GM23338 (cell line): ENCODE data around the gene SLC25A39. TPM values are rescaled to one million over a fixed set of nuclear protein-coding genes. Genes with fewer than 3 reads are reported as not detected.

Source experiments
- ATAC-seq: fragments of 200-7000 bp; cut with Tn5 transposase; 3 replicates; pipeline ENCODE4 v1.9.1; 2020
- DNase-seq: peaks from one replicate; pipeline ENCODE4 v3.0.0-alpha.2; 2015; ENCODE audit warnings: low spot score
- H2AFZ ChIP-seq: fragments of 200-600 bp; sonication (generic); 2 replicates; pipeline ENCODE4 v1.8.0; 2016; ENCODE audit warnings: antibody characterized with exemption, mild to moderate bottlenecking, moderate library complexity
- H3F3A ChIP-seq: fragments of 200-600 bp; sonication (generic); replicated peaks from 2 replicates; pipeline ENCODE4 v1.8.0; 2017; ENCODE audit warnings: antibody characterized with exemption, mixed run types, low read depth
- H3K27ac ChIP-seq: fragments of 200-600 bp; sonication (generic); 2 replicates; pipeline ENCODE4 v1.6.1; 2016; ENCODE audit warnings: low read depth
- H3K27me3 ChIP-seq: fragments of 200-600 bp; sonication (generic); 2 replicates; pipeline ENCODE4 v1.8.0; 2016; ENCODE audit warnings: mild to moderate bottlenecking, mixed run types, moderate library complexity; ENCODE audit not compliant: insufficient read depth
- H3K36me3 ChIP-seq: fragments of 200-600 bp; sonication (generic); 2 replicates; pipeline ENCODE4 v1.8.0; 2016; ENCODE audit warnings: mild to moderate bottlenecking; ENCODE audit not compliant: insufficient read depth
- H3K4me1 ChIP-seq: fragments of 200-600 bp; sonication (generic); 2 replicates; pipeline ENCODE4 v1.8.0; 2016; ENCODE audit warnings: mild to moderate bottlenecking, moderate library complexity; ENCODE audit not compliant: insufficient read depth
- H3K4me2 ChIP-seq: fragments of 200-600 bp; sonication (generic); 2 replicates; pipeline ENCODE4 v1.7.1; 2017; ENCODE audit warnings: mixed run types
- H3K4me3 ChIP-seq: fragments of 200-600 bp; sonication (generic); 2 replicates; pipeline ENCODE4 v1.6.1; 2016; ENCODE audit warnings: mixed run types
- H3K79me2 ChIP-seq: fragments of 200-600 bp; sonication (generic); replicated peaks from 2 replicates; pipeline ENCODE4 v1.8.0; 2017; ENCODE audit warnings: mild to moderate bottlenecking; ENCODE audit not compliant: insufficient read depth
- H3K9me2 ChIP-seq: fragments of 200-600 bp; sonication (generic); 2 replicates; pipeline ENCODE4 v1.8.0; 2017; ENCODE audit not compliant: insufficient read depth
- H4K20me1 ChIP-seq: fragments of 200-600 bp; sonication (generic); replicated peaks from 2 replicates; pipeline ENCODE4 v1.8.0; 2017; ENCODE audit warnings: mild to moderate bottlenecking; ENCODE audit not compliant: insufficient read depth
- H3K27ac Mint-ChIP-seq: 2 replicates; pipeline ENCODE4 v1.8.0; 2020; ENCODE audit warnings: inconsistent platforms, mild to moderate bottlenecking, moderate library complexity, mixed read lengths
- H3K27me3 Mint-ChIP-seq: 3 replicates; pipeline ENCODE4 v1.8.0; 2022; ENCODE audit warnings: low read depth, mild to moderate bottlenecking, moderate library complexity, mixed read lengths, inconsistent platforms; ENCODE audit not compliant: insufficient read depth, poor library complexity
- H3K36me3 Mint-ChIP-seq: 3 replicates; pipeline ENCODE4 v1.8.0; 2021; ENCODE audit warnings: low read depth, mild to moderate bottlenecking, inconsistent platforms, moderate library complexity, mixed read lengths
- H3K4me1 Mint-ChIP-seq: 3 replicates; pipeline ENCODE4 v1.8.0; 2020; ENCODE audit warnings: mild to moderate bottlenecking, inconsistent platforms, mixed read lengths
- H3K4me3 Mint-ChIP-seq: 3 replicates; pipeline ENCODE4 v1.8.0; 2021; ENCODE audit warnings: moderate library complexity, mild to moderate bottlenecking, inconsistent platforms, mixed read lengths
- H3K9me3 Mint-ChIP-seq: 3 replicates; pipeline ENCODE4 v1.8.0; 2020; ENCODE audit warnings: moderate library complexity, mild to moderate bottlenecking, inconsistent platforms, mixed read lengths
- CREB1 ChIP-seq: fragments of 250-450 bp; sonication (Bioruptor Pico); IDR thresholded peaks from 2 replicates; pipeline ENCODE4 v1.5.0; 2020; ENCODE audit warnings: low read depth, mild to moderate bottlenecking, moderate library complexity
- CTCF ChIP-seq, 2 experiments: fragments of 200-600 bp in 1 of 2; sonication (generic) in 1 of 2; conservative IDR thresholded peaks; 2 replicates each; pipeline versions ENCODE4 v1.5.1 to v1.6.1; 2016 to 2017; ENCODE audit warnings: antibody characterized with exemption in 2 of 2, low read depth in 2 of 2, mild to moderate bottlenecking in 2 of 2, moderate library complexity in 1 of 2
- ETS1 ChIP-seq: IDR thresholded peaks from 2 replicates; pipeline ENCODE4 v1.6.1; 2016; ENCODE audit warnings: antibody characterized with exemption
- EZH2 ChIP-seq: fragments of 200-600 bp; sonication (generic); IDR thresholded peaks from one replicate; pipeline ENCODE4 v1.8.0; 2017; ENCODE audit warnings: antibody characterized with exemption, mild to moderate bottlenecking, low read depth; ENCODE audit not compliant: unreplicated experiment
- EZH2phosphoT487 ChIP-seq: fragments of 200-600 bp; sonication (generic); IDR thresholded peaks from one replicate; pipeline ENCODE4 v1.8.1; 2018; ENCODE audit warnings: antibody characterized with exemption; ENCODE audit not compliant: unreplicated experiment
- JUNB ChIP-seq: IDR thresholded peaks from one replicate; pipeline ENCODE4 v1.6.1; 2016; ENCODE audit warnings: antibody characterized with exemption; ENCODE audit not compliant: unreplicated experiment
- POLR2AphosphoS5 ChIP-seq: IDR thresholded peaks from 2 replicates; pipeline ENCODE4 v1.6.1; 2016; ENCODE audit warnings: antibody characterized with exemption, low read depth
- ZNF331 ChIP-seq: fragments of 250-450 bp; sonication (Bioruptor Pico); IDR thresholded peaks from 2 replicates; pipeline ENCODE4 v1.5.0; 2020; ENCODE audit warnings: low read depth, mild to moderate bottlenecking, moderate library complexity
- long read RNA-seq: library from polyadenylated mRNA; unstranded; transcript quantifications from one replicate; pipeline ENCODE4 v2.0.0, GENCODE V29; 2020; ENCODE audit not compliant: unreplicated experiment
- polyA plus RNA-seq: library from polyadenylated mRNA; unstranded; fragments of >200 nt; fragmentation: Nextera tagmentation; extraction: Ambion mirVana; gene quantifications from 2 replicates; pipeline ENCODE4 v1.2.1, GENCODE V29; 2016
- total RNA-seq: library from RNA; depleted of rRNA; stranded (reverse); fragments of >200 nt; shearing (Covaris generic); gene quantifications from 2 replicates; pipeline ENCODE4 v1.2.3, GENCODE V29; 2014; rRNA removed
- TF ChIP-seq, protein P1 (sequence below): fragments of 250-450 bp; sonication (Bioruptor Pico); IDR thresholded peaks from 2 replicates; pipeline ENCODE4 v1.5.0; 2020; ENCODE audit warnings: mild to moderate bottlenecking, moderate library complexity

Gene SLC25A39, protein sequence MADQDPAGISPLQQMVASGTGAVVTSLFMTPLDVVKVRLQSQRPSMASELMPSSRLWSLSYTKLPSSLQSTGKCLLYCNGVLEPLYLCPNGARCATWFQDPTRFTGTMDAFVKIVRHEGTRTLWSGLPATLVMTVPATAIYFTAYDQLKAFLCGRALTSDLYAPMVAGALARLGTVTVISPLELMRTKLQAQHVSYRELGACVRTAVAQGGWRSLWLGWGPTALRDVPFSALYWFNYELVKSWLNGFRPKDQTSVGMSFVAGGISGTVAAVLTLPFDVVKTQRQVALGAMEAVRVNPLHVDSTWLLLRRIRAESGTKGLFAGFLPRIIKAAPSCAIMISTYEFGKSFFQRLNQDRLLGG
- 157 and 184 TPM in 2 replicates for total RNA-seq
- polyA plus RNA-seq, result 202 and 215 TPM in 2 replicates
- long read RNA-seq, transcript SLC25A39-201 (12 exons, 1,607 nt), result major isoform, 179 of 283 reads
- long read RNA-seq, transcript SLC25A39-202 (12 exons, 1,565 nt), result minor isoform, 55 of 283 reads
- long read RNA-seq, transcript SLC25A39-203 (11 exons, 1,274 nt), result minor isoform, 5 of 283 reads
- long read RNA-seq, partial matches to known transcripts, result 7 of 283 reads
- long read RNA-seq, other reads (novel, unspliced or antisense), result 35 of 283 reads

- Histone ChIP-seq H3K9me2 (no peaks in the 10 kb centered on the region), H3K4me2 (peak within 1 kb of the TSS; percentile 92), H2AFZ (peak within 1 kb of the TSS; percentile 90), H3K79me2 (peaks cover 9% of the 10 kb centered on the region), H3K4me1 (no peaks in the 10 kb centered on the region; the same call in 1 of the 2 replicates), H3F3A (peaks cover 8% of the 10 kb centered on the region; the same call in 1 of the 2 replicates), H3K36me3 (0 out of 2 replicates have a peak, but pooled peaks cover 4% of the 10 kb centered on the region), H3K27ac (no peak within 1 kb of the TSS), H3K4me3 (peak within 1 kb of the TSS; percentile 89), H4K20me1 (no peaks in the 10 kb centered on the region), H3K27me3 (peaks cover 16% of the 10 kb centered on the region)
- H3K27me3 Mint-ChIP-seq, result peaks cover 29% of the 10 kb centered on the region
- H3K27ac Mint-ChIP-seq, result peak within 1 kb of the TSS; percentile 62; the same call in 1 of the 2 replicates
- H3K4me1 Mint-ChIP-seq, result peaks cover 7% of the 10 kb centered on the region; the same call in 2 of the 3 replicates
- no peaks in the 10 kb centered on the region for H3K9me3 Mint-ChIP-seq
- TF ChIP-seq CREB1 (CRISPR knock-in tag), result peak; percentile 63; the same call in 1 of the 2 replicates
- peak; percentile 69 for TF ChIP-seq POLR2AphosphoS5
- TF ChIP-seq JUNB, result no peak
- peaks cover 26% of the 10 kb centered on the region for H3K36me3 Mint-ChIP-seq
- ATAC-seq, result peak; percentile 76
- H3K4me3 Mint-ChIP-seq, result peak within 1 kb of the TSS; percentile 92
- peak; percentile 93 for DNase-seq
These were observed at the start of gene SLC25A39 for GRCh38 chr17:44324571-44325275. Gene SLC25A39 (minus strand): TSS chr17:44324823. CDS start chr17:44323562, 1,261 bp downstream.

- Histone ChIP-seq H3K27ac (no peak overlapping the region), H4K20me1 (no peaks in the 10 kb centered on the region), H3K36me3 (no peaks in the 10 kb centered on the region), H3K27me3 (0 out of 2 replicates have a peak, but pooled peaks cover 5% of the 10 kb centered on the region), H3K4me3 (no peak overlapping the region), H3F3A (peaks cover 8% of the 10 kb centered on the region), H2AFZ (no peak overlapping the region), H3K79me2 (no peaks in the 10 kb centered on the region), H3K9me2 (no peaks in the 10 kb centered on the region), H3K4me1 (peaks cover 21% of the 10 kb centered on the region), H3K4me2 (no peak overlapping the region)
- Mint-ChIP-seq H3K4me1 (peaks cover 25% of the 10 kb centered on the region), H3K27ac (no peak overlapping the region), H3K4me3 (no peak overlapping the region; the same call in 2 of the 3 replicates), H3K9me3 (no peaks in the 10 kb centered on the region; the same call in 2 of the 3 replicates), H3K27me3 (peaks cover 24% of the 10 kb centered on the region), H3K36me3 (no peaks in the 10 kb centered on the region)
- ATAC-seq, result no peak
- peak; percentile 31 for DNase-seq
- TF ChIP-seq EZH2 (no peak), POLR2AphosphoS5 (no peak), EZH2phosphoT487 (no peak), ZNF331 (CRISPR knock-in tag) (no peak), CTCF (conservative IDR thresholded peaks at IDR 0.05; ENCODE audit: low read depth in 2 of 2) (no peak), ETS1 (no peak)
- TF ChIP-seq, protein P1, sequence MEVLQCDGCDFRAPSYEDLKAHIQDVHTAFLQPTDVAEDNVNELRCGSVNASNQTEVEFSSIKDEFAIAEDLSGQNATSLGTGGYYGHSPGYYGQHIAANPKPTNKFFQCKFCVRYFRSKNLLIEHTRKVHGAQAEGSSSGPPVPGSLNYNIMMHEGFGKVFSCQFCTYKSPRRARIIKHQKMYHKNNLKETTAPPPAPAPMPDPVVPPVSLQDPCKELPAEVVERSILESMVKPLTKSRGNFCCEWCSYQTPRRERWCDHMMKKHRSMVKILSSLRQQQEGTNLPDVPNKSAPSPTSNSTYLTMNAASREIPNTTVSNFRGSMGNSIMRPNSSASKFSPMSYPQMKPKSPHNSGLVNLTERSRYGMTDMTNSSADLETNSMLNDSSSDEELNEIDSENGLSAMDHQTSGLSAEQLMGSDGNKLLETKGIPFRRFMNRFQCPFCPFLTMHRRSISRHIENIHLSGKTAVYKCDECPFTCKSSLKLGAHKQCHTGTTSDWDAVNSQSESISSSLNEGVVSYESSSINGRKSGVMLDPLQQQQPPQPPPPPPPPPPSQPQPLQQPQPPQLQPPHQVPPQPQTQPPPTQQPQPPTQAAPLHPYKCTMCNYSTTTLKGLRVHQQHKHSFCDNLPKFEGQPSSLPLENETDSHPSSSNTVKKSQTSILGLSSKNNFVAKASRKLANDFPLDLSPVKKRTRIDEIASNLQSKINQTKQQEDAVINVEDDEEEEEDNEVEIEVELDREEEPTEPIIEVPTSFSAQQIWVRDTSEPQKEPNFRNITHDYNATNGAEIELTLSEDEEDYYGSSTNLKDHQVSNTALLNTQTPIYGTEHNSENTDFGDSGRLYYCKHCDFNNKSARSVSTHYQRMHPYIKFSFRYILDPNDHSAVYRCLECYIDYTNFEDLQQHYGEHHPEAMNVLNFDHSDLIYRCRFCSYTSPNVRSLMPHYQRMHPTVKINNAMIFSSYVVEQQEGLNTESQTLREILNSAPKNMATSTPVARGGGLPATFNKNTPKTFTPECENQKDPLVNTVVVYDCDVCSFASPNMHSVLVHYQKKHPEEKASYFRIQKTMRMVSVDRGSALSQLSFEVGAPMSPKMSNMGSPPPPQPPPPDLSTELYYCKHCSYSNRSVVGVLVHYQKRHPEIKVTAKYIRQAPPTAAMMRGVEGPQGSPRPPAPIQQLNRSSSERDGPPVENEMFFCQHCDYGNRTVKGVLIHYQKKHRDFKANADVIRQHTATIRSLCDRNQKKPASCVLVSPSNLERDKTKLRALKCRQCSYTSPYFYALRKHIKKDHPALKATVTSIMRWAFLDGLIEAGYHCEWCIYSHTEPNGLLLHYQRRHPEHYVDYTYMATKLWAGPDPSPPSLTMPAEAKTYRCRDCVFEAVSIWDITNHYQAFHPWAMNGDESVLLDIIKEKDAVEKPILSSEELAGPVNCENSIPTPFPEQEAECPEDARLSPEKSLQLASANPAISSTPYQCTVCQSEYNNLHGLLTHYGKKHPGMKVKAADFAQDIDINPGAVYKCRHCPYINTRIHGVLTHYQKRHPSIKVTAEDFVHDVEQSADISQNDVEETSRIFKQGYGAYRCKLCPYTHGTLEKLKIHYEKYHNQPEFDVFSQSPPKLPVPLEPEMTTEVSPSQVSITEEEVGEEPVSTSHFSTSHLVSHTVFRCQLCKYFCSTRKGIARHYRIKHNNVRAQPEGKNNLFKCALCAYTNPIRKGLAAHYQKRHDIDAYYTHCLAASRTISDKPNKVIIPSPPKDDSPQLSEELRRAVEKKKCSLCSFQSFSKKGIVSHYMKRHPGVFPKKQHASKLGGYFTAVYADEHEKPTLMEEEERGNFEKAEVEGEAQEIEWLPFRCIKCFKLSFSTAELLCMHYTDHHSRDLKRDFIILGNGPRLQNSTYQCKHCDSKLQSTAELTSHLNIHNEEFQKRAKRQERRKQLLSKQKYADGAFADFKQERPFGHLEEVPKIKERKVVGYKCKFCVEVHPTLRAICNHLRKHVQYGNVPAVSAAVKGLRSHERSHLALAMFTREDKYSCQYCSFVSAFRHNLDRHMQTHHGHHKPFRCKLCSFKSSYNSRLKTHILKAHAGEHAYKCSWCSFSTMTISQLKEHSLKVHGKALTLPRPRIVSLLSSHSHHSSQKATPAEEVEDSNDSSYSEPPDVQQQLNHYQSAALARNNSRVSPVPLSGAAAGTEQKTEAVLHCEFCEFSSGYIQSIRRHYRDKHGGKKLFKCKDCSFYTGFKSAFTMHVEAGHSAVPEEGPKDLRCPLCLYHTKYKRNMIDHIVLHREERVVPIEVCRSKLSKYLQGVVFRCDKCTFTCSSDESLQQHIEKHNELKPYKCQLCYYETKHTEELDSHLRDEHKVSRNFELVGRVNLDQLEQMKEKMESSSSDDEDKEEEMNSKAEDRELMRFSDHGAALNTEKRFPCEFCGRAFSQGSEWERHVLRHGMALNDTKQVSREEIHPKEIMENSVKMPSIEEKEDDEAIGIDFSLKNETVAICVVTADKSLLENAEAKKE (CRISPR knock-in tag), result no peak
These were observed 47.4 kb upstream of the SLC25A39 start for GRCh38 chr17:44372036-44372435.
